ENCODE data around the gene CYP27A1.
A peak's percentile ranks its signal among the peaks of the same experiment; 100 is the strongest.

CYP27A1 gene

GRCh38 chr2:218811382-218811781, 29.4 kb downstream of the CYP27A1 start:
- DNase-seq (ENCODE audit: low read depth) = peak; percentile 95

GRCh38 chr2:218812096-218812815, 30.3 kb downstream of the CYP27A1 start:
- DNase-seq (ENCODE audit: low read depth) = no peak

GRCh38 chr2:218812861-218813260, 30.9 kb downstream of the CYP27A1 start:
- no peak for DNase-seq (ENCODE audit: low read depth)

GRCh38 chr2:218813771-218814460, 32.0 kb downstream of the CYP27A1 start:
- no peak for DNase-seq (ENCODE audit: low read depth)

- DNase-seq (ENCODE audit: low read depth) = no peak
These were observed 32.7 kb downstream of the CYP27A1 start for GRCh38 chr2:218814540-218815243.

GRCh38 chr2:218815244-218815637, 33.3 kb downstream of the CYP27A1 start:
- no peak for DNase-seq (ENCODE audit: low read depth)

GRCh38 chr2:218815649-218816048, 33.7 kb downstream of the CYP27A1 start:
- DNase-seq (ENCODE audit: low read depth) = no peak

- no peak for DNase-seq (ENCODE audit: low read depth)
These were observed 34.6 kb downstream of the CYP27A1 start for GRCh38 chr2:218816561-218817011.

- DNase-seq (ENCODE audit: low read depth) = no peak
These were observed 37.1 kb downstream of the CYP27A1 start for GRCh38 chr2:218819093-218819492.

GRCh38 chr2:218820746-218821369, 38.9 kb downstream of the CYP27A1 start:
- no peak for DNase-seq (ENCODE audit: low read depth)

- no peak for DNase-seq (ENCODE audit: low read depth)
These were observed 39.8 kb downstream of the CYP27A1 start for GRCh38 chr2:218821605-218822211.

- no peak for DNase-seq (ENCODE audit: low read depth)
These were observed 40.7 kb downstream of the CYP27A1 start for GRCh38 chr2:218822622-218823021.

- DNase-seq (ENCODE audit: low read depth) = no peak
These were observed 41.4 kb downstream of the CYP27A1 start for GRCh38 chr2:218823196-218823855.

GRCh38 chr2:218824004-218824403, 42.1 kb downstream of the CYP27A1 start:
- DNase-seq (ENCODE audit: low read depth) = no peak

- DNase-seq (ENCODE audit: low read depth) = no peak
These were observed 44.8 kb downstream of the CYP27A1 start for GRCh38 chr2:218826791-218827190.

- DNase-seq (ENCODE audit: low read depth) = no peak
These were observed 45.9 kb downstream of the CYP27A1 start for GRCh38 chr2:218827701-218828476.

GRCh38 chr2:218828477-218828778, 46.5 kb downstream of the CYP27A1 start:
- no peak for DNase-seq (ENCODE audit: low read depth)

- no peak for DNase-seq (ENCODE audit: low read depth)
These were observed 48.0 kb downstream of the CYP27A1 start for GRCh38 chr2:218829868-218830451.

GRCh38 chr2:218830526-218831306, 48.8 kb downstream of the CYP27A1 start:
- no peak for DNase-seq (ENCODE audit: low read depth)
